ENCODE data around the gene HFM1.
"Not testable (repeated sequence)": the region's sequence is repeated elsewhere in the genome, so short reads cannot be mapped to it uniquely, and the experiment has no call there.

The HFM1 gene

GRCh38 chr1:91404151-91405012, at the start of gene HFM1:
HFM1 (minus strand) TSS chr1:91404837; CDS start chr1:91401082, 3,755 bp downstream.
- in situ Hi-C loops (cut with MboI; ENCODE audit: low sequenced_read_pairs) = no loop called here

- in situ Hi-C loops (cut with MboI; ENCODE audit: low sequenced_read_pairs) = no loop called here
Observed at GRCh38 chr1:91454136-91454535, 49.5 kb upstream of the HFM1 start.

- in situ Hi-C loops (cut with MboI; ENCODE audit: low sequenced_read_pairs) = no loop called here
Observed at GRCh38 chr1:91450260-91450659, 45.6 kb upstream of the HFM1 start.

- in situ Hi-C loops (cut with MboI; ENCODE audit: low sequenced_read_pairs) = not testable (repeated sequence)
Observed at GRCh38 chr1:91447782-91448181, 43.1 kb upstream of the HFM1 start.

- in situ Hi-C loops (cut with MboI; ENCODE audit: low sequenced_read_pairs) = not testable (repeated sequence)
Observed at GRCh38 chr1:91441980-91442379, 37.3 kb upstream of the HFM1 start.

- in situ Hi-C loops (cut with MboI; ENCODE audit: low sequenced_read_pairs) = no loop called here
Observed at GRCh38 chr1:91440847-91441246, 36.2 kb upstream of the HFM1 start.

- in situ Hi-C loops (cut with MboI; ENCODE audit: low sequenced_read_pairs) = no loop called here
Observed at GRCh38 chr1:91439016-91439415, 34.4 kb upstream of the HFM1 start.

- in situ Hi-C loops (cut with MboI; ENCODE audit: low sequenced_read_pairs) = no loop called here
Observed at GRCh38 chr1:91428182-91428798, 23.7 kb upstream of the HFM1 start.

GRCh38 chr1:91427741-91428140, 23.1 kb upstream of the HFM1 start:
- in situ Hi-C loops (cut with MboI; ENCODE audit: low sequenced_read_pairs) = no loop called here

- in situ Hi-C loops (cut with MboI; ENCODE audit: low sequenced_read_pairs) = not testable (repeated sequence)
Observed at GRCh38 chr1:91422523-91422922, 17.9 kb upstream of the HFM1 start.

- in situ Hi-C loops (cut with MboI; ENCODE audit: low sequenced_read_pairs) = no loop called here
Observed at GRCh38 chr1:91412371-91412770, 7.7 kb upstream of the HFM1 start.

- in situ Hi-C loops (cut with MboI; ENCODE audit: low sequenced_read_pairs) = no loop called here
Observed at GRCh38 chr1:91406773-91407389, 2.2 kb upstream of the HFM1 start.

GRCh38 chr1:91402023-91402422, 2.6 kb downstream of the HFM1 start:
- in situ Hi-C loops (cut with MboI; ENCODE audit: low sequenced_read_pairs) = no loop called here

- in situ Hi-C loops (cut with MboI; ENCODE audit: low sequenced_read_pairs) = no loop called here
Observed at GRCh38 chr1:91400133-91400725, 4.4 kb downstream of the HFM1 start.

- in situ Hi-C loops (cut with MboI; ENCODE audit: low sequenced_read_pairs) = no loop called here
Observed at GRCh38 chr1:91398291-91398690, 6.3 kb downstream of the HFM1 start.

- in situ Hi-C loops (cut with MboI; ENCODE audit: low sequenced_read_pairs) = no loop called here
Observed at GRCh38 chr1:91397605-91398004, 7.0 kb downstream of the HFM1 start.

GRCh38 chr1:91393042-91393441, 11.6 kb downstream of the HFM1 start:
- in situ Hi-C loops (cut with MboI; ENCODE audit: low sequenced_read_pairs) = no loop called here

- in situ Hi-C loops (cut with MboI; ENCODE audit: low sequenced_read_pairs) = no loop called here
Observed at GRCh38 chr1:91386109-91386508, 18.5 kb downstream of the HFM1 start.

GRCh38 chr1:91383456-91383855, 21.2 kb downstream of the HFM1 start:
- in situ Hi-C loops (cut with MboI; ENCODE audit: low sequenced_read_pairs) = no loop called here

GRCh38 chr1:91381844-91382243, 22.8 kb downstream of the HFM1 start:
- in situ Hi-C loops (cut with MboI; ENCODE audit: low sequenced_read_pairs) = no loop called here

- in situ Hi-C loops (cut with MboI; ENCODE audit: low sequenced_read_pairs) = no loop called here
Observed at GRCh38 chr1:91374086-91374485, 30.6 kb downstream of the HFM1 start.

- in situ Hi-C loops (cut with MboI; ENCODE audit: low sequenced_read_pairs) = not testable (repeated sequence)
Observed at GRCh38 chr1:91372230-91372629, 32.4 kb downstream of the HFM1 start.
